NCI-H128 (cell line): ENCODE results near the gene ZNF75A.

Experiments used
- DNase-seq: peaks from one replicate; lab custom pipeline; 2025; ENCODE audit not compliant: unreplicated experiment; lab: John Stamatoyannopoulos, UW

The ZNF75A gene

GRCh38 chr16:3364774-3365427, 59.6 kb downstream of the ZNF75A start:
- no peak for DNase-seq
